GM23338 (cell line): ENCODE data around the gene PAIP2. TPM values are rescaled to one million over a fixed set of nuclear protein-coding genes. Genes with fewer than 3 reads are reported as not detected.

Source experiments
- EZH2 ChIP-seq: fragments of 200-600 bp; sonication (generic); IDR thresholded peaks from one replicate; pipeline ENCODE4 v1.8.0; 2017; ENCODE audit warnings: antibody characterized with exemption, mild to moderate bottlenecking, low read depth; ENCODE audit not compliant: unreplicated experiment
- EZH2phosphoT487 ChIP-seq: fragments of 200-600 bp; sonication (generic); IDR thresholded peaks from one replicate; pipeline ENCODE4 v1.8.1; 2018; ENCODE audit warnings: antibody characterized with exemption; ENCODE audit not compliant: unreplicated experiment
- NANOG ChIP-seq: IDR thresholded peaks from 2 replicates; pipeline ENCODE4 v1.6.1; 2016; ENCODE audit warnings: antibody characterized with exemption, borderline replicate concordance
- POLR2AphosphoS5 ChIP-seq: IDR thresholded peaks from 2 replicates; pipeline ENCODE4 v1.6.1; 2016; ENCODE audit warnings: antibody characterized with exemption, low read depth
- STAT1 ChIP-seq: IDR thresholded peaks from one replicate; pipeline ENCODE4 v1.6.1; 2016; ENCODE audit warnings: antibody characterized with exemption; ENCODE audit not compliant: unreplicated experiment
- ZNF114 ChIP-seq: fragments of 250-450 bp; sonication (Bioruptor Pico); IDR thresholded peaks from 2 replicates; pipeline ENCODE4 v1.5.0; 2020; ENCODE audit warnings: mild to moderate bottlenecking, moderate library complexity
- ZNF331 ChIP-seq: fragments of 250-450 bp; sonication (Bioruptor Pico); IDR thresholded peaks from 2 replicates; pipeline ENCODE4 v1.5.0; 2020; ENCODE audit warnings: low read depth, mild to moderate bottlenecking, moderate library complexity
- ZNF462 ChIP-seq: fragments of 250-450 bp; sonication (Bioruptor Pico); IDR thresholded peaks from 2 replicates; pipeline ENCODE4 v1.5.0; 2020; ENCODE audit warnings: mild to moderate bottlenecking, moderate library complexity
- polyA plus RNA-seq: library from polyadenylated mRNA; unstranded; fragments of >200 nt; fragmentation: Nextera tagmentation; extraction: Ambion mirVana; gene quantifications from 2 replicates; pipeline ENCODE4 v1.2.1, GENCODE V29; 2016
- total RNA-seq: library from RNA; depleted of rRNA; stranded (reverse); fragments of >200 nt; shearing (Covaris generic); gene quantifications from 2 replicates; pipeline ENCODE4 v1.2.3, GENCODE V29; 2014
- TF ChIP-seq, protein P1 (sequence below), 2 experiments: fragments of 200-600 bp in 1 of 2; sonication (generic) in 1 of 2; conservative IDR thresholded peaks; 2 replicates each; pipeline versions ENCODE4 v1.5.1 to v1.6.1; 2016 to 2017; ENCODE audit warnings: antibody characterized with exemption in 2 of 2, low read depth in 2 of 2, mild to moderate bottlenecking in 2 of 2, moderate library complexity in 1 of 2
- TF ChIP-seq, protein P2 (sequence below): IDR thresholded peaks from one replicate; pipeline ENCODE4 v1.6.1; 2018; ENCODE audit warnings: antibody characterized with exemption; ENCODE audit not compliant: unreplicated experiment

Gene PAIP2
- total and polyA plus RNA-seq, 2 experiments from 2014 or later: 132 to 277 TPM

- TF ChIP-seq ZNF462 (CRISPR knock-in tag) (no peak), NANOG (no peak), POLR2AphosphoS5 (no peak), EZH2phosphoT487 (no peak), ZNF114 (CRISPR knock-in tag) (no peak), EZH2 (no peak), ZNF331 (CRISPR knock-in tag) (no peak), STAT1 (no peak)
- TF ChIP-seq, protein P1, sequence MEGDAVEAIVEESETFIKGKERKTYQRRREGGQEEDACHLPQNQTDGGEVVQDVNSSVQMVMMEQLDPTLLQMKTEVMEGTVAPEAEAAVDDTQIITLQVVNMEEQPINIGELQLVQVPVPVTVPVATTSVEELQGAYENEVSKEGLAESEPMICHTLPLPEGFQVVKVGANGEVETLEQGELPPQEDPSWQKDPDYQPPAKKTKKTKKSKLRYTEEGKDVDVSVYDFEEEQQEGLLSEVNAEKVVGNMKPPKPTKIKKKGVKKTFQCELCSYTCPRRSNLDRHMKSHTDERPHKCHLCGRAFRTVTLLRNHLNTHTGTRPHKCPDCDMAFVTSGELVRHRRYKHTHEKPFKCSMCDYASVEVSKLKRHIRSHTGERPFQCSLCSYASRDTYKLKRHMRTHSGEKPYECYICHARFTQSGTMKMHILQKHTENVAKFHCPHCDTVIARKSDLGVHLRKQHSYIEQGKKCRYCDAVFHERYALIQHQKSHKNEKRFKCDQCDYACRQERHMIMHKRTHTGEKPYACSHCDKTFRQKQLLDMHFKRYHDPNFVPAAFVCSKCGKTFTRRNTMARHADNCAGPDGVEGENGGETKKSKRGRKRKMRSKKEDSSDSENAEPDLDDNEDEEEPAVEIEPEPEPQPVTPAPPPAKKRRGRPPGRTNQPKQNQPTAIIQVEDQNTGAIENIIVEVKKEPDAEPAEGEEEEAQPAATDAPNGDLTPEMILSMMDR (conservative IDR thresholded peaks at IDR 0.05; ENCODE audit: low read depth in 2 of 2): no peak
- TF ChIP-seq, protein P2, sequence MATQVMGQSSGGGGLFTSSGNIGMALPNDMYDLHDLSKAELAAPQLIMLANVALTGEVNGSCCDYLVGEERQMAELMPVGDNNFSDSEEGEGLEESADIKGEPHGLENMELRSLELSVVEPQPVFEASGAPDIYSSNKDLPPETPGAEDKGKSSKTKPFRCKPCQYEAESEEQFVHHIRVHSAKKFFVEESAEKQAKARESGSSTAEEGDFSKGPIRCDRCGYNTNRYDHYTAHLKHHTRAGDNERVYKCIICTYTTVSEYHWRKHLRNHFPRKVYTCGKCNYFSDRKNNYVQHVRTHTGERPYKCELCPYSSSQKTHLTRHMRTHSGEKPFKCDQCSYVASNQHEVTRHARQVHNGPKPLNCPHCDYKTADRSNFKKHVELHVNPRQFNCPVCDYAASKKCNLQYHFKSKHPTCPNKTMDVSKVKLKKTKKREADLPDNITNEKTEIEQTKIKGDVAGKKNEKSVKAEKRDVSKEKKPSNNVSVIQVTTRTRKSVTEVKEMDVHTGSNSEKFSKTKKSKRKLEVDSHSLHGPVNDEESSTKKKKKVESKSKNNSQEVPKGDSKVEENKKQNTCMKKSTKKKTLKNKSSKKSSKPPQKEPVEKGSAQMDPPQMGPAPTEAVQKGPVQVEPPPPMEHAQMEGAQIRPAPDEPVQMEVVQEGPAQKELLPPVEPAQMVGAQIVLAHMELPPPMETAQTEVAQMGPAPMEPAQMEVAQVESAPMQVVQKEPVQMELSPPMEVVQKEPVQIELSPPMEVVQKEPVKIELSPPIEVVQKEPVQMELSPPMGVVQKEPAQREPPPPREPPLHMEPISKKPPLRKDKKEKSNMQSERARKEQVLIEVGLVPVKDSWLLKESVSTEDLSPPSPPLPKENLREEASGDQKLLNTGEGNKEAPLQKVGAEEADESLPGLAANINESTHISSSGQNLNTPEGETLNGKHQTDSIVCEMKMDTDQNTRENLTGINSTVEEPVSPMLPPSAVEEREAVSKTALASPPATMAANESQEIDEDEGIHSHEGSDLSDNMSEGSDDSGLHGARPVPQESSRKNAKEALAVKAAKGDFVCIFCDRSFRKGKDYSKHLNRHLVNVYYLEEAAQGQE: no peak
These were observed 719 bp downstream of the PAIP2 start (continued) for GRCh38 chr5:139342423-139342723.
